IMR-90 (cell line): ENCODE data around the gene GPR152. TPM values are rescaled to one million over a fixed set of nuclear protein-coding genes. Genes with fewer than 3 reads are reported as not detected.

Experiments
- CHD1 ChIP-seq: IDR thresholded peaks from 2 replicates; pipeline ENCODE4 v1.6.1; 2012; ENCODE audit warnings: low read depth, low read length, improper control_type of control experiment
- RCOR1 ChIP-seq: IDR thresholded peaks from 2 replicates; pipeline ENCODE4 v1.6.1; 2012; ENCODE audit warnings: mild to moderate bottlenecking, low read length, improper control_type of control experiment; ENCODE audit not compliant: insufficient replicate concordance
- SMC3 ChIP-seq: fragments of 150-350 bp; IDR thresholded peaks from 2 replicates; pipeline ENCODE4 v1.6.1; 2016; ENCODE audit warnings: low read depth, mild to moderate bottlenecking, antibody characterized with exemption, low read length, moderate library complexity
- polyA plus RNA-seq, 3 experiments: library from polyadenylated mRNA; depleted of rRNA; stranded (reverse); fragments of >200 nt; gene quantifications; 2 replicates each; pipeline ENCODE4 v1.2.3, GENCODE V29; 2012; ENCODE audit warnings: low replicate concordance in 1 of 3
- total RNA-seq: library from RNA; depleted of rRNA; stranded (reverse); fragments of >200 nt; gene quantifications from 2 replicates; pipeline ENCODE4 v1.2.3, GENCODE V29; 2012
- TF ChIP-seq, protein P1 (sequence below): conservative IDR thresholded peaks from 2 replicates; pipeline ENCODE4 v1.5.1; 2012; ENCODE audit warnings: mild to moderate bottlenecking, low read depth, low read length, improper control_type of control experiment

GPR152 gene
- total and polyA plus RNA-seq, 2 of the 4 experiments (the other 2 are of a cell fraction) = not detected

DNA sequence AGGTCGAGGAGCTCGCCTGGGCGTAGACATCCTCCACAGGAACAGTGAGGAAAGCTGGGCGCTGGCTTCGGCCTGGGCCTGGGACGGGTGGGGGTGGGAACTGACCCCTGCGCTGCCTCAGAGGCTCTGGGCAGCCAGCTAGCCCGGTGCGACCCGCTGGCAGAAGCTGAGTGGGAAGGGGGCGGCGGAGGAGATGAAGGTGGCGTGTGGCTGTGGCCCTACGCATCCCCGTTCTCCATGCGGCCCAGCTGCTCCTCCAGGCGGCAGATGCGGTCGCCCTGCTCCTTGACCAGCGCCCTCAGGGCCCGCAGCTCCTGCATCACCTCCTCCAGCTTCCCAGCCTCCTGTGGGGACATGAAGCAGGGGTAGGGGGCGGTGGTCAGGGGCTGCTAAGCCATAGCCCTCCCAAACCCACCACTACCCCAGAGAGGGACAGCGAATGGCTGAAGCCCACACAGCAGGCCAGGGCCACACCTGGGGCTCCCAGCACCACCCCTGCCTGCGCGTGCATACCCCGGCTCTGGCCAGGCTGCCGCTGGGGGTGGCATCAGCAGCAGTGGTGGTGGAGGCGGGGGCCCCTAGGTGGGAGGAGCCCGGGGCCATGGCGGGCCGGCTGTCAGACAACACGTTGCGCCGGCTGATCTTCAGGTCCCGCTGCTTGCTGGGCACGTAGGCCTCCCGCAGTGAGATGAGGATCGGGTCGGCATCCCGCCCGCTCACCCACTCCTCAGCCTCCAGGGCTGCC, 14.2 kb downstream of the GPR152 start (continued):
- TF ChIP-seq RCOR1 (no peak), SMC3 (no peak), CHD1 (no peak)
- TF ChIP-seq, protein P1, sequence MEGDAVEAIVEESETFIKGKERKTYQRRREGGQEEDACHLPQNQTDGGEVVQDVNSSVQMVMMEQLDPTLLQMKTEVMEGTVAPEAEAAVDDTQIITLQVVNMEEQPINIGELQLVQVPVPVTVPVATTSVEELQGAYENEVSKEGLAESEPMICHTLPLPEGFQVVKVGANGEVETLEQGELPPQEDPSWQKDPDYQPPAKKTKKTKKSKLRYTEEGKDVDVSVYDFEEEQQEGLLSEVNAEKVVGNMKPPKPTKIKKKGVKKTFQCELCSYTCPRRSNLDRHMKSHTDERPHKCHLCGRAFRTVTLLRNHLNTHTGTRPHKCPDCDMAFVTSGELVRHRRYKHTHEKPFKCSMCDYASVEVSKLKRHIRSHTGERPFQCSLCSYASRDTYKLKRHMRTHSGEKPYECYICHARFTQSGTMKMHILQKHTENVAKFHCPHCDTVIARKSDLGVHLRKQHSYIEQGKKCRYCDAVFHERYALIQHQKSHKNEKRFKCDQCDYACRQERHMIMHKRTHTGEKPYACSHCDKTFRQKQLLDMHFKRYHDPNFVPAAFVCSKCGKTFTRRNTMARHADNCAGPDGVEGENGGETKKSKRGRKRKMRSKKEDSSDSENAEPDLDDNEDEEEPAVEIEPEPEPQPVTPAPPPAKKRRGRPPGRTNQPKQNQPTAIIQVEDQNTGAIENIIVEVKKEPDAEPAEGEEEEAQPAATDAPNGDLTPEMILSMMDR = no peak
